ENCODE measurements around the gene PLET1. TPM values are rescaled to one million over a fixed set of nuclear protein-coding genes. Genes with fewer than 3 reads are reported as not detected.

The PLET1 gene
- not detected for total RNA-seq

GRCh38 chr11:112260490-112260889 is at the start of gene PLET1:
PLET1 (minus strand) TSS chr11:112260860; CDS start chr11:112260589, 271 bp downstream.
- WGBS = 97% methylated on average over 2 of the region's 2 CpGs
- no peak for DNase-seq (ENCODE audit: low spot score)

DNA sequence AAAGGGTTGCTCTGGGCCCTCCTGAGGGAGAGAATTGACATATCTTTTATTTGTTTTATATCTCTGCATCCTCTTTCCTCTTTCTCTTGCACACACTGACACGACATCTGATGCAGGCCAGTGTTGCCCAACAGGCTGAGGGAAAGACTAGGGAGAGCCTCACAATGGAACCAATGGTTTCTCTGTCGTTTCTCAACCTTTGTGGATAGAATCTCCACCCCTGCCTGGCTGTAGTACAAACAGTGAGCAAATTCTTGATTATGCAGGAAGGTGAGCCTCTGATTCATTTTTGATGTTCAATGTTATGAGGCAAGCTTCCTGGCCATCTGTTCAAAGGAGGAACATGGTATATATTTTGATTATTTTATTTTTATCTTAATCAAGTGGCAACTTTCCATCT is 49.8 kb upstream of the PLET1 start:
- intact Hi-C loops (cut with DNase I) = no loop called here
- Histone ChIP-seq H3K27ac (no peak overlapping the region), H3K4me3 (no peak overlapping the region), H3K9me3 (no peaks in the 10 kb centered on the region), H3K36me3 (no peaks in the 10 kb centered on the region), H3K27me3 (replicated peaks; ENCODE audit: insufficient read depth) (no peaks in the 10 kb centered on the region), H3K4me1 (replicated peaks) (no peaks in the 10 kb centered on the region)
- WGBS = 44% methylated on average over 2 of the region's 2 CpGs
- TF ChIP-seq POLR2A (IDR thresholded peaks at IDR 0.05) (no peak), POLR2AphosphoS5 (IDR thresholded peaks at IDR 0.05) (no peak), CTCF (IDR thresholded peaks at IDR 0.05) (no peak)
- DNase-seq (ENCODE audit: low spot score) = no peak

More at GRCh38 chr11:112260490-112260889, at the start of gene PLET1:
- no peak within 1 kb of the TSS for H3K4me3 ChIP-seq
- no peaks in the 10 kb centered on the region for H3K36me3 ChIP-seq
- H3K27me3 ChIP-seq (replicated peaks; ENCODE audit: insufficient read depth) = no peaks in the 10 kb centered on the region
- no peak for TF ChIP-seq POLR2A (IDR thresholded peaks at IDR 0.05)
- no peaks in the 10 kb centered on the region for H3K9me3 ChIP-seq
- H3K27ac ChIP-seq = no peak within 1 kb of the TSS
- no peaks in the 10 kb centered on the region for H3K4me1 ChIP-seq (replicated peaks)
- intact Hi-C loops (cut with DNase I) = no loop called here

DNA sequence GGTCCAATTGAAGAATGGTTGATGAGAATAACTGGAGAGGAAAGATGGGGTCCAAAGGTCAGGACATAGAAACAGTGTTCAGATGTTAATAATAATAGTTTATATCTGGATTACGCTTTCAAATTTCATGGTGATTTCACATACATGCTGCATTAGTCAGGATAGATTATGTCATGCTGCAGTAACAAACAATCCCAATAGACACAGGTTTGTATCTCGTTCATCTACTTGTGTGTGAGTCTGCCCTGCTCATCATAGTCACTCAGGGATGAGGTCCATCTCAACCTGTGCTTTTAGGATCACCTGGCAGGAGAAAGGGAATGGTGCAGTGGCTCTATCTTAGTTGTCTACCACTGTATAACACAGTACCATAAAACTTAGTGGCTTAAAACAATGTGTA is 48.0 kb upstream of the PLET1 start:
- TF ChIP-seq POLR2A (IDR thresholded peaks at IDR 0.05) (no peak), CTCF (IDR thresholded peaks at IDR 0.05) (no peak), POLR2AphosphoS5 (IDR thresholded peaks at IDR 0.05) (no peak)
- Histone ChIP-seq H3K4me1 (replicated peaks) (no peaks in the 10 kb centered on the region), H3K36me3 (no peaks in the 10 kb centered on the region), H3K4me3 (no peak overlapping the region), H3K9me3 (no peaks in the 10 kb centered on the region), H3K27me3 (replicated peaks; ENCODE audit: insufficient read depth) (no peaks in the 10 kb centered on the region), H3K27ac (no peak overlapping the region)
- intact Hi-C loops (cut with DNase I) = no loop called here
- 96% methylated on average over 2 of the region's 2 CpGs for WGBS
- DNase-seq (ENCODE audit: low spot score) = no peak

GRCh38 chr11:112307616-112308015 is 47.0 kb upstream of the PLET1 start:
- TF ChIP-seq POLR2AphosphoS5 (IDR thresholded peaks at IDR 0.05) = no peak
- no peak for TF ChIP-seq CTCF (IDR thresholded peaks at IDR 0.05)
- Histone ChIP-seq H3K9me3 (no peaks in the 10 kb centered on the region), H3K27me3 (replicated peaks; ENCODE audit: insufficient read depth) (no peaks in the 10 kb centered on the region), H3K27ac (no peak overlapping the region), H3K4me1 (replicated peaks) (no peaks in the 10 kb centered on the region), H3K36me3 (no peaks in the 10 kb centered on the region), H3K4me3 (no peak overlapping the region)
- no peak for DNase-seq (ENCODE audit: low spot score)
- intact Hi-C loops (cut with DNase I) = no loop called here

- 90% methylated on average over 1 of the region's 1 CpG for WGBS
- TF ChIP-seq CTCF (IDR thresholded peaks at IDR 0.05) = no peak
- TF ChIP-seq POLR2AphosphoS5 (IDR thresholded peaks at IDR 0.05) = no peak
- TF ChIP-seq POLR2A (IDR thresholded peaks at IDR 0.05) = no peak
- DNase-seq (ENCODE audit: low spot score) = no peak
- Histone ChIP-seq H3K27ac (no peak overlapping the region), H3K27me3 (replicated peaks; ENCODE audit: insufficient read depth) (no peaks in the 10 kb centered on the region), H3K9me3 (no peaks in the 10 kb centered on the region), H3K4me3 (no peak overlapping the region), H3K4me1 (replicated peaks) (no peaks in the 10 kb centered on the region), H3K36me3 (no peaks in the 10 kb centered on the region)
- intact Hi-C loops (cut with DNase I) = no loop called here
Measured at GRCh38 chr11:112306230-112306629, 45.6 kb upstream of the PLET1 start.

Measured in prostate gland (tissue), 2 donors.